HG03025 (cell line): ENCODE results near the gene BPTF.
"Not testable (repeated sequence)": the region's sequence is repeated elsewhere in the genome, so short reads cannot be mapped to it uniquely, and the experiment has no call there.

Source experiments
- ATAC-seq: cut with Tn5 transposase; IDR thresholded peaks from one replicate; pipeline ENCODE4 v1.9.1; 2021; ENCODE audit warnings: mild to moderate bottlenecking, moderate library complexity; ENCODE audit not compliant: unreplicated experiment, low FRiP score

BPTF gene

GRCh38 chr17:67879662-67880061 lies 54.4 kb downstream of the BPTF start:
- ATAC-seq = no peak

GRCh38 chr17:67881083-67881482 lies 55.8 kb downstream of the BPTF start:
- no peak for ATAC-seq

GRCh38 chr17:67884741-67885140 lies 59.4 kb downstream of the BPTF start:
- no peak for ATAC-seq

DNA sequence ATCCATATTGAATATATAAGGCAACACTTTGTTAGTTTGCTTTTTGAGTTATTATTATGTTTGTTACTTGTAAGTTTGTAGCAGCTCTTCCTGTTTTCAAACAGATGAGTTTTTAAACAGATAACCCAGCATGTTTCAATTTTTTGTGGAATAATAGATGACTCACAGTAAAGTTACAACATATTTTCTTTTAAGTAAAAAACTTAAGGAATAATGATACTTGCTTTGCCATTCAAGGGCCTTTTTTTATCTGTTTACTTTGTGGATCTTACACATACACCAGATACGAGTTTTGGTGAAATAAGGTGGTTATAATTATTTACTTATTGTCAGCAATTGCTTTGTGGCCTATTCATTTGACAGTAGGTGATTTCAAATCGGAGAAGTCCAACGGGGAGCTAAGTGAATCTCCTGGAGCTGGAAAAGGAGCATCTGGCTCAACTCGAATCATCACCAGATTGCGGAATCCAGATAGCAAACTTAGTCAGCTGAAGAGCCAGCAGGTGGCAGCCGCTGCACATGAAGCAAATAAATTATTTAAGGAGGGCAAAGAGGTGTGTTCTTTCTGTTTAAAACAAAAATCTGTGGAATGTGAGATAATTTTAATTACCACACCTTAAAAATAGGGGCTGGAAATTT lies 66.3 kb downstream of the BPTF start:
- no peak for ATAC-seq

GRCh38 chr17:67902511-67903231 lies 77.4 kb downstream of the BPTF start:
- no peak for ATAC-seq

- ATAC-seq = not testable (repeated sequence)
Measured at GRCh38 chr17:67905298-67905697, 80.0 kb downstream of the BPTF start.

- not testable (repeated sequence) for ATAC-seq
Measured at GRCh38 chr17:67910117-67910803, 85.0 kb downstream of the BPTF start.

- ATAC-seq = no peak
Measured at GRCh38 chr17:67911059-67911782, 85.9 kb downstream of the BPTF start.

DNA sequence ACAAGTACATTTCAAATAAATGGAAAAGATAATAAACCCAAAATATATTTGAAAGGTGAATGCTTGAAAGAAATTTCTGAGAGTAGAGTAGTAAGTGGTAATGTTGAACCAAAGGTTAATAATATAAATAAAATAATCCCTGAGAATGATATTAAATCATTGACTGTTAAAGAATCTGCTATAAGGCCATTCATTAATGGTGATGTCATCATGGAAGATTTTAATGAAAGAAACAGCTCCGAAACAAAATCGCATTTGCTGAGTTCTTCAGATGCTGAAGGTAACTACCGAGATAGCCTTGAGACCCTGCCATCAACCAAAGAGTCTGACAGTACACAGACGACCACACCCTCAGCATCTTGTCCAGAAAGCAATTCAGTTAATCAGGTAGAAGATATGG lies 86.8 kb downstream of the BPTF start:
- no peak for ATAC-seq

GRCh38 chr17:67912656-67913055 lies 87.4 kb downstream of the BPTF start:
- no peak for ATAC-seq

- no peak for ATAC-seq
Measured at GRCh38 chr17:67920212-67920611, 94.9 kb downstream of the BPTF start.

- ATAC-seq = no peak
Measured at GRCh38 chr17:67922503-67922902, 97.2 kb downstream of the BPTF start.

- ATAC-seq = not testable (repeated sequence)
Measured at GRCh38 chr17:67928842-67929241, 103.5 kb downstream of the BPTF start.

- ATAC-seq = no peak
Measured at GRCh38 chr17:67931227-67931626, 105.9 kb downstream of the BPTF start.

- ATAC-seq = no peak
Measured at GRCh38 chr17:67942810-67943209, 117.5 kb downstream of the BPTF start.

DNA sequence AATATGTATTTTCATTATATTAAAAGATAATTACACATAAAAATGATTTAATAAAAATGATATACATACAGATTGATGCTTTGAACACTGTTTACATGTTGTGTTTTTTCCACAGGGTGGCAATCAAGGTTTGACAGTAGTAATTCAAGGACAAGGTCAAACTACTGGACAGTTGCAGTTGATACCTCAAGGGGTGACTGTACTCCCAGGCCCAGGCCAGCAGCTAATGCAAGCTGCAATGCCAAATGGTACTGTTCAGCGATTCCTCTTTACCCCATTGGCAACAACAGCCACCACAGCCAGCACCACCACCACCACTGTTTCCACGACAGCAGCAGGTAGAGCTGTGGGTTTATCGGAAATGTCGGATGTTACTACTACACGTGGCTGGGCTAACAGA lies 118.7 kb downstream of the BPTF start:
- no peak for ATAC-seq

DNA sequence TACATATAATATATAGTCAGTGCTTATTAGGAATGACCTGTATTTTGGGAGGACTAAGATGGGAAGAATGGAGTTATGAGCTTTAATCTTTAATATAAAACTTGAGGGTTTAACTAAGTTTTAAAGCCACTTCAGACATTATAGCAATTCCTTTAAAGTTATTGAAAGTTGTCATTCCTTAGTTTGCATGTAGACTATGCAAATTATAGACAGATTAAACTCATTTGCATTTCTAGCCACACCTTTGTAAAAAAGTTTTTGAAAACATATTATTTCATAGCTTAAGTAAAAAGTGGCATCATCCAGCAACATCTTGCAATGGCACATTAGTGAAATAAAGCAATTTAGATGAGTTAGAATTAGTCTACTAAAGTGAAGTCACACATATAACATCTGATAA lies 121.2 kb downstream of the BPTF start:
- no peak for ATAC-seq

DNA sequence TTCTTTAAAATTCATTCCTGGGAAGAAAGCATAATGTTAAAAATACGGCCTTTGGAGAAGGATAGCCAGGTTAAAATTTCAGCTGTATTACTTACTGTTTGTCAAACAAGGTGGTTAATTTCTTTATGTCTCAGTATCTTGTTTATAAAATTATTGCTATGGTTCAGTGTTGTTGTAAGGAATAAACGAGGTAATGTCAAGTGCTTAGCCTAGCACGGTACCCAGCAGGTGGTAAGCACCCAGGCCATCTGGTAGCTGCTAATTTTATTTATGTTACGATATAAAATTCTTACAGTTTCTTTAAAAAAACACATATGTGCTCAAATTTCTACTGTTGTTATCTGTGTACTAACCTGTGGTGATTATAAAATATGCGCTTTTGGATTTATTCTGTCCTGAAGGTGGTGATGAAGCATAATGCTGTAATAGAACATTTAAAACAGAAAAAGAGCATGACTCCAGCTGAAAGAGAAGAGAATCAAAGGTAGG lies 122.1 kb downstream of the BPTF start:
- no peak for ATAC-seq

DNA sequence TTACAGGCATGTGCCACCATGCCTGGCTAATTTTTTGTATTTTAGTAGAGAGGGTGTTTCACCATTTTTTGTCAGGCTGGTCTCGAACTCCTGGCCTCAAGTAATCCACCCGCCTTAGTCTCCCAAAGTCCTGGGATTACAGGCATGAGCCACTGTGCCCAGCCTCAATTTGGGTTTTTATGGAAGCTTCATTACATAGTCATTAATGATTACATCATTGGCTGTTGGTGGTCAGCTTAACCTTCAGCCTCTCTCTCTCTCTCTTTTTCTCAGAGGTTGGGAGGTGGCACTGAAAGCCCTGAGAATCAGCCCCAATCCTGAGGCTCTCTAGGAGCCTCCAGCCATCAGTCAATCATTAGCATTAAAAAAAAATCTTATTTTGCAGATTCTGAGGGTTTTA lies 125.6 kb downstream of the BPTF start:
- ATAC-seq = no peak

DNA sequence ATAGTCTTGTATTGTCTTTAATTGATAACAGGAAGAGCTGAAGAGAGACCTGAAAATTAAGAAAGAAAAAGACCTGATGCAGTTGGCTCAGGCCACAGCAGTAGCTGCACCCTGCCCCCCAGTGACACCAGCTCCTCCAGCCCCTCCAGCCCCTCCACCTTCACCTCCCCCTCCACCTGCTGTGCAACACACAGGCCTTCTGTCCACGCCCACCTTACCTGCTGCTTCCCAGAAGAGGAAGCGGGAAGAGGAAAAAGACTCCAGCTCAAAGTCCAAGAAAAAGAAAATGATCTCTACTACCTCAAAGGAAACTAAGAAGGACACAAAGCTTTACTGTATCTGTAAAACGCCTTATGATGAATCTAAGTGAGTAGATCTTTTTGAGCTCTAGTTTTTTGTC lies 134.2 kb downstream of the BPTF start:
- no peak for ATAC-seq

GRCh38 chr17:67960276-67960675 lies 135.0 kb downstream of the BPTF start:
- ATAC-seq = not testable (repeated sequence)
